Activated T-cell treated with anti-CD3 and anti-CD28 coated beads, Interleukin-2, amount 50 U/mL, for 24 hours (primary cell): ENCODE measurements around the gene F7.
"Not testable (repeated sequence)": the region's sequence is repeated elsewhere in the genome, so short reads cannot be mapped to it uniquely, and the experiment has no call there.

ENCODE experiments used
- DNase-seq: peaks from one replicate; pipeline ENCODE4 v3.0.0-alpha.2; 2020
- H3K27ac Mint-ChIP-seq: 2 replicates; pipeline ENCODE4 v1.8.0; 2020; ENCODE audit warnings: mild to moderate bottlenecking, mixed read lengths
- H3K27me3 Mint-ChIP-seq: 2 replicates; pipeline ENCODE4 v1.8.0; 2020; ENCODE audit warnings: mixed read lengths
- H3K36me3 Mint-ChIP-seq: 2 replicates; pipeline ENCODE4 v1.8.0; 2020; ENCODE audit warnings: low read depth, mixed read lengths
- H3K4me1 Mint-ChIP-seq: 2 replicates; pipeline ENCODE4 v1.8.0; 2020; ENCODE audit warnings: low read depth, mixed read lengths
- H3K4me3 Mint-ChIP-seq: 2 replicates; pipeline ENCODE4 v1.8.0; 2020; ENCODE audit warnings: mild to moderate bottlenecking, moderate library complexity, mixed read lengths
- H3K9me3 Mint-ChIP-seq: 2 replicates; pipeline ENCODE4 v1.8.0; 2020; ENCODE audit warnings: mixed read lengths

Gene F7

DNA sequence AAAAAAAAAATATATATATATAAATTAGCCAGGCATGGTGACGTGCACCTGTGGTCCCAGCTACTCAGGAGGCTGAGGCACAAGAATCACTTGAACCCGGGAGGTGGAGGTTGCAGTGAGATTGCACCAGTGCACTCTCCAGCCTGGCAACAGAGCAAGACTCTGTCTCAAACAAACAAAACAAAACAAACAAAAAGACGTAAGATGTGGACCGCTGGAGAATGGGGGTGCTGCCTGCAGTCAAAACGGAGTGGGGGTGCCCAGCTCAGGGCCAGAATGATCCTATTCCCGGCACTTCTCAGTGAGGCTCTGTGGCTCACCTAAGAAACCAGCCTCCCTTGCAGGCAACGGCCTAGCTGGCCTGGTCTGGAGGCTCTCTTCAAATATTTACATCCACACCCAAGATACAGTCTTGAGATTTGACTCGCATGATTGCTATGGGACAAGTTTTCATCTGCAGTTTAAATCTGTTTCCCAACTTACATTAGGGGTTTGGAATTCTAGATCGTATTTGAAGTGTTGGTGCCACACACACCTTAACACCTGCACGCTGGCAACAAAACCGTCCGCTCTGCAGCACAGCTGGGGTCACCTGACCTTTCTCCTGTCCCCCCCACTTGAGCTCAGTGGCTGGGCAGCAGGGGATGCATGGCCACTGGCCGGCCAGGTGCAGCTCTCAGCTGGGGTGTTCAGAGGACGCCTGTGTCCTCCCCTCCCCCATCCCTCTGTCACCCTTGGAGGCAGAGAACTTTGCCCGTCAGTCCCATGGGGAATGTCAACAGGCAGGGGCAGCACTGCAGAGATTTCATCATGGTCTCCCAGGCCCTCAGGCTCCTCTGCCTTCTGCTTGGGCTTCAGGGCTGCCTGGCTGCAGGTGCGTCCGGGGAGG lies at the start of gene F7:
Gene F7, plus strand, starts transcription at position 760 of the 889 bp plus-strand sequence. Its CDS starts 51 bp downstream, at position 811.
- Mint-ChIP-seq H3K36me3 (no peaks in the 10 kb centered on the region), H3K27me3 (peaks cover 4% of the 10 kb centered on the region), H3K4me3 (no peak within 1 kb of the TSS), H3K9me3 (no peaks in the 10 kb centered on the region), H3K4me1 (no peaks in the 10 kb centered on the region), H3K27ac (no peak within 1 kb of the TSS)
- DNase-seq = no peak

DNA sequence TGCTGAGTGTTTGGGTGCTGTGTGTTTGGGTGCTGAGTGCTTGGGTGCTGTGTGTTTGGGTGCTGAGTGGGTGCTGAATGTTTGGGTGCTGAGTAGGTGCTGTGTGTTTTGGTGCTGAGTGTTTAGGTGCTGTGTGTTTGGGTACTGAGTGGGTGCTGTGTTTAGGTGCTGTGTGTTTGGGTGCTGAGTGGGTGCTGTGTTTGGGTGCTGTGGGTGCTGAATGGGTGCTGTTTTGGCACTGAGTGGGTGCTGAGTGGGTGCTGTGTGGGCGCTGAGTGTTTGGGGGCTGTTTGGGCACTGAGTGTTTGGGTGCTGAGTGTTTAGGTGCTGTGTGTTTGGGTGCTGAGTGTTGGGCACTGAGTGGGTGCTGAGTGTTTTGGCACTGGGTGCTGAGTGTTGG lies 48.5 kb upstream of the F7 start:
- Mint-ChIP-seq H3K36me3 (peaks cover 3% of the 10 kb centered on the region), H3K27ac (no peak overlapping the region), H3K27me3 (no peaks in the 10 kb centered on the region), H3K4me1 (no peaks in the 10 kb centered on the region), H3K9me3 (no peaks in the 10 kb centered on the region), H3K4me3 (no peak overlapping the region)
- DNase-seq = no peak

DNA sequence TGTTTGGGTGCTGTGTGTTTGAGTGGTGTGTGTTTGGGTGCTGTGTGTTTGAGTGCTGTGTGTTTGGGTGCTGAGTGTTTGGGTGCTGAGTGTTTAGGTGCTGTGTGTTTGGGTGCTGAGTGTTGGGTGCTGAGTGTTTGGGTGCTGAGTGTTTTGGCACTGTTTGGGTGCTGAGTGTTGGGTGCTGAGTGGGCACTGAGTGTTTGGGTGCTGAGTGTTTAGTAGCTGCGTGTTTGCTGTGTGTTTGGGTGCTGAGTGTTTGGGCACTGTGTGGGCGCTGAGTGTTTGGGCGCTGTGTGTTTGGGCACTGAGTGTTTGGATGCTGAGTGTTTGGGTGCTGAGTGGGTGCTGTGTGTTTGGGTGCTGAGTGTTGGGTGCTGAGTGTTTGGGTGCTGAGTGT lies 48.0 kb upstream of the F7 start:
- H3K4me3 Mint-ChIP-seq, H3K27ac Mint-ChIP-seq, H3K27me3 Mint-ChIP-seq, H3K36me3 Mint-ChIP-seq, DNase-seq, H3K9me3 Mint-ChIP-seq, H3K4me1 Mint-ChIP-seq: not testable (repeated sequence)

DNA sequence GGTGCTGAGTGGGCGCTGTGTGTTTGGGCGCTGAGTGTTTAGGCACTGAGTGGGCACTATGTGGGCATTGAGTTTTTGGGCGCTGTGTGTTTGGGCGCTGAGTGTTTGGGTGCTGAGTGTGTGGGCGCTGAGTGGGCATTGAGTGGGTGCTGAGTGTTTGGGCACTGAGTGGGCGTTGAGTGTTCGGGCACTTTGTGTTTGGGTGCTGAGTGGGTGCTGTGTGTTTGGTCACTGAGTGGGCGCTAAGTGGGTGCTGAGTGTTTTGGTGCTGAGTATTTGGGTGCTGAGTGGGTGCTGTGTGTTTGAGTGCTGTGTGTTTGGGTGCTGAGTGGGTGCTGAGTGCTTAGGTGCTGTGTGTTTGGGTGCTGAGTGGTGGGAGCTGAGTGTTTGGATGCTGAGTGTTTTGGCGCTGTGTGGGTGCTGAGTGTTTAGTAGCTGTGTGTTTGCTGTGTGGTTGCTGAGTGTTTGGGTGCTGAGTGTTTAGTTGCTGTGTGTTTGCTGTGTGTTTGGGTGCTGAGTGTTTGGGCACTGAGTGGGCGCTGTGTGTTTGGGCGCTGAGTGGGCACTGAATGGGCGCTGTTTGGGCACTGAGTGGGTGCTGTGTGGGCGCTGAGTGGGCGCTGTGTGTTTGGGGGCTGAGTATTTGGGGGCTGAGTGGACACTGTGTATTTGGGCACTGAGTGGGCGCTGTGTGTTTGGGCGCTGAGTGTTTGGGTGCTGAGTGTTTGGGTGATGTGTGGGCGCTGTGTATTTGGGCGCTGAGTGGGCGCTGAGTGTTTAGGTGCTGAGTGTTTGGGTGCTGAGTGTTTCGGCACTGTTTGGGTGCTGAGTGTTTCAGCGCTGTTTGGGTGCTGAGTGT lies 47.2 kb upstream of the F7 start:
- Mint-ChIP-seq H3K4me3 (no peak overlapping the region), H3K27me3 (no peaks in the 10 kb centered on the region), H3K4me1 (no peaks in the 10 kb centered on the region), H3K9me3 (no peaks in the 10 kb centered on the region), H3K27ac (no peak overlapping the region), H3K36me3 (no peaks in the 10 kb centered on the region)
- DNase-seq = no peak

DNA sequence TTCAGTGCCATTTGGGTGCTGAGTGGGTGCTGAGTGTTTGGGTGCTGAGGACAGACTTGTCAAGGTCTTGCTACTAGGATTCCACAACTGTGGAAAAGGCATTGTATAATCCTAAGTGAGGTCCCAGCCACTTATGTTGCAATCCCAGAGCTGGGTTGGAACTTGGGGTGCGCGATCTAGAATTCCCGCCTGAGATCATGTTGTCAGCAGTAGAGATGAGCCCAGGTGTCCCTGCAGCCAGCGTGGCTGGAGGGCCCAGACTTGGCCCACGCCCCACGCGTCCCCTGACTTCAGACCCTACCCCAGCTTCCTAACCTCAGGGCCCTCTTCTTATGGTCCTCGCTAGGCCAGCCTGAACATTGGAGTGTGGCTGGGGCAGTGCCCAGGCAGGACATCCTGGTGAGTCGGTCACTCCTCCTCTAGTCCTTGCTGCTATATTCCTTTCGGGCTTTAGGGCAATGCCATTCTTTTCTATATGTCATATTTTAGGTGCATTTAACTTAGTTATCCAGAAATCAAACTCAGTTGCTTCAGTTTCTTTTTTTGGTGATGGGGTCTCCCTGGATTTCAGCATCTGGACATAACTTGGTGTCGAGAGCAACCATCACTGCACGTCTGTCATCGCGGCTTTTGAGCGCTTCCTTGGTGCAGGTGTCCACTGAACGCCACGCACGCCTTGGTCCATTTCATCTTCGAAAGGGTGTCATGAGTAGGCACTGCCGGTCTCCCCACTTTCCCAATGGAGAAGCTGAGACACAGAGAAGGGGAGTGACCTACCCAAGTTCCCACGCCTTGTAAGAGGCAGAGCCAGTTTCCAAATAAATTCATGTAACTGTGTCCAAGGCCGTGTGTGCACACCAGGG lies 46.4 kb upstream of the F7 start:
- H3K4me1 Mint-ChIP-seq = no peaks in the 10 kb centered on the region
- H3K27ac Mint-ChIP-seq = no peak overlapping the region
- H3K4me3 Mint-ChIP-seq = no peak overlapping the region
- H3K36me3 Mint-ChIP-seq = peaks cover under 1% of the 10 kb centered on the region
- no peaks in the 10 kb centered on the region for H3K27me3 Mint-ChIP-seq
- DNase-seq = no peak
- no peaks in the 10 kb centered on the region for H3K9me3 Mint-ChIP-seq

DNA sequence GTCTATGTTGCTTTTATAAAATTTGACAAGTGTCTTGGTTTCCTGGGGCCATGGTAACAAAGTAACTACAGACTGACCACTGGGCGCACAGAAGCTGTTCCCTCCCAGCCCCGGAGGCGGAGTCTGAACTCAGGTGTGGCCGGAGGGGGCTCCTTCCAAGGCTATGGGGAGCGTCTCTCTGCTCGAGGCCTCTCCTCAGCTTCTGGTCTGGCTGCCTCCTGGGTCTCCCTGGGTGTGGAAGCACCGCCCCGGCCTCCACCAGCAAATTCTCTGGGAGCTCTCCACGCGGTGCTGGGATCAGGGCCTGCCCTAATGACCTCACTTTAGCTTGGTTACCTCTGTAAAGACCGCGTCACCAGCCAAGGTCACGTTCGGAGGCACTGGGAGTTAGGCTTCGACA lies 45.7 kb upstream of the F7 start:
- H3K9me3 Mint-ChIP-seq = no peaks in the 10 kb centered on the region
- H3K4me3 Mint-ChIP-seq = no peak overlapping the region
- peaks cover 4% of the 10 kb centered on the region for H3K36me3 Mint-ChIP-seq
- H3K27me3 Mint-ChIP-seq = no peaks in the 10 kb centered on the region
- H3K27ac Mint-ChIP-seq = no peak overlapping the region
- no peak for DNase-seq
- H3K4me1 Mint-ChIP-seq = no peaks in the 10 kb centered on the region

DNA sequence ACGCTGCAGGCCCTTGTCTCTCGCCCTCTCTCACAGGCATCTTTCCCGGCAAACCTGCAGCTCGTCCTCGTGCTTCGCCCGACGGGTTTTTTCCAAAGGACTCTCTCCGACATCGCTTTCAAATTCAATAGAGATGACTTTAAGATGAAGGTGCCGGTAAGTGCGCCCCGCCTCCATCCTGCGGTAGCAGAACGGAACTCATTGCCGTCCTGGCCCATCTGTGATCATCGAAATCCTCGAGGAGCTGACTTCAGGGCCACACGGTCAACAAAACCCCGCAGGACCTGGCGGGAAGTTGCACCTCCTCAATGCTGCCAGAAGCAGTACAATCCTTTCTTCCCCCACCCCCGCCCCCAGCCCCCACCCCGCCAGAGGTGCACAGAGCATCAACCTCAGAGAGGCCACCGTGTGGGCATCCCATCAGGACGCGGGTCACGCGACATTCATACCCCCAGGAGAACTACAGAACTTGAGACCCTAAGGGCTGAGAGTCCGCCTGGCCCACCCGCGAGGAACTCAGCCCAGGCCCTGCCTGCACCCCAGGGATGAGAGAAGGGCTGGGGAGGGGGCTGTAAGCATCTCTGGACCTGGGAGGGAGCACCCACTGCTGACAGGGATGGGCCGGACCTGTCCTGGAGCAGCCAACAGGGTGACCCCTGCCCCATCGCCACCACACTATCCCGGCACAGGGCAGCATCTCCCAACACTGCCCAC lies 44.9 kb upstream of the F7 start:
- H3K4me1 Mint-ChIP-seq = no peaks in the 10 kb centered on the region
- H3K9me3 Mint-ChIP-seq = no peaks in the 10 kb centered on the region
- DNase-seq = no peak
- H3K27ac Mint-ChIP-seq = no peak overlapping the region
- H3K4me3 Mint-ChIP-seq = no peak overlapping the region
- H3K36me3 Mint-ChIP-seq = peaks cover 4% of the 10 kb centered on the region
- no peaks in the 10 kb centered on the region for H3K27me3 Mint-ChIP-seq

DNA sequence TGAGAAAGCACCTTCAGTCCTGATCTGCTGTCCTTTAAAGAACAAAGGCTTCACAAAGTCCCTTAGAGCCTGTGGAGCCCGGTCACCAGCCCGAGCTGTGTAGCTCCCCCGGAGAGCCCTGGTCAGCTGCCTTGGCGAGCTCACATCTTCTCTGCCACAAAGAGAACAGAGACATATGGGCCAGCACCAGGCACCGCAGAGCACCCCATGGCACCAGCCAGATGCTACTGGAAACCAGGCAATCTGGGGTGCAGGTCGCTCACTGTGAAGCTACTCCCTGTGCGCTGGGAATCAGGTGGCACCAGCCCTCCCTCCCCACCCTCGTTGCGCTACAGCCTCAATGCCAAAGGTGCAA lies 44.3 kb upstream of the F7 start:
- peaks cover 4% of the 10 kb centered on the region for H3K36me3 Mint-ChIP-seq
- H3K9me3 Mint-ChIP-seq = no peaks in the 10 kb centered on the region
- H3K27me3 Mint-ChIP-seq = no peaks in the 10 kb centered on the region
- DNase-seq = no peak
- H3K27ac Mint-ChIP-seq = no peak overlapping the region
- no peak overlapping the region for H3K4me3 Mint-ChIP-seq
- no peaks in the 10 kb centered on the region for H3K4me1 Mint-ChIP-seq

DNA sequence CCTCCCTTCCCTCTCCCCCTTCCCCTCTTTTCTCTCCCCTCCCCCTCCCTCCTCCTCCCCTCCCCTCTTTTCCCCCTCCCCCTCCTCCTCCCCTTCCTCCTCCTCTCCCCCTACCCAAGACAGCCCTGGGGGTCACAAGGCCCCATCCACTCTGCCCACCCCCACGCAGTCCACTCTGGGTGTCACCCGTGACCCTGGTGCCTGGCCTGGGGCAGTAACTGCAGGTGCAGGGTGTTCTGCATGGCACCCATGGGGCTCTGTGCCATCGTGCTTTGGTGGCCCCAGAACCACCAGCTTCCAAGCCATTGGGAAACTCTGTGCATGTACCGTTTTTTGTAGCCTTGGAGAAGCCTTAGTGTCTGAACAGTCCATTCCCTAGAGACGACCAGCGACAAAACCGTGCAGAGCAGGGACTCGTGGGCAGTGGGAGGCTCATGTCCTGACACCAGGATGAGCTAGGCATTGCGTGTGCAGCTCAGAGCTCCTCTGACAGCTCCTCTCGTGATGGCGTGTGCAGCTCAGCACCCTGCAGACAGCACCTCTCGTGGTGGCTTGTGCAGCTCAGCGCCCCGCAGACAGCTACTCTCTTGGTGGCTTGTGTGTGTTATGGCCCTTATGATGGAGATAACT lies 43.7 kb upstream of the F7 start:
- no peak for DNase-seq
- H3K9me3 Mint-ChIP-seq = no peaks in the 10 kb centered on the region
- no peak overlapping the region for H3K4me3 Mint-ChIP-seq
- H3K27ac Mint-ChIP-seq = no peak overlapping the region
- no peaks in the 10 kb centered on the region for H3K27me3 Mint-ChIP-seq
- no peaks in the 10 kb centered on the region for H3K4me1 Mint-ChIP-seq
- H3K36me3 Mint-ChIP-seq = peaks cover 4% of the 10 kb centered on the region

DNA sequence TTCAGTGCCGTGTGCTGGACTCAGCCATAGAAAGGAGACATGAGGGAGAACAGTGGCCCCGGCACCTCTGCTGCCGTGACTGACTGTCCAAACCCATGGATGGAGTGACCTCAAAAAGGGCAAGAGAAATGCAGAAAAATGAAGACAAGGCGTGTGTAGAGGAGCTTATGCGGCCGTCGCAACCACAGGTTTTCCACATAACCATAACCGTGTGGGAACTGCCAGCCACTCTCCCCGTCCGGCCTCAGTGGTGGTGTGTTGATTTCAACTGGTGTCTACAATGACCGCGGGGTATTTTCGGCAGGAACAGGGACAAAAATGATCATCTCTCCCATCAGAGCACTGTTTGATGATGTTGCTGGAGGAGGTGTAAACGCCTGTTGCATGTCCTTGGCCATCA lies 42.9 kb upstream of the F7 start:
- no peak for DNase-seq
- H3K4me3 Mint-ChIP-seq = no peak overlapping the region
- H3K9me3 Mint-ChIP-seq = no peaks in the 10 kb centered on the region
- H3K4me1 Mint-ChIP-seq = no peaks in the 10 kb centered on the region
- no peaks in the 10 kb centered on the region for H3K27me3 Mint-ChIP-seq
- no peak overlapping the region for H3K27ac Mint-ChIP-seq
- H3K36me3 Mint-ChIP-seq = peaks cover 4% of the 10 kb centered on the region

DNA sequence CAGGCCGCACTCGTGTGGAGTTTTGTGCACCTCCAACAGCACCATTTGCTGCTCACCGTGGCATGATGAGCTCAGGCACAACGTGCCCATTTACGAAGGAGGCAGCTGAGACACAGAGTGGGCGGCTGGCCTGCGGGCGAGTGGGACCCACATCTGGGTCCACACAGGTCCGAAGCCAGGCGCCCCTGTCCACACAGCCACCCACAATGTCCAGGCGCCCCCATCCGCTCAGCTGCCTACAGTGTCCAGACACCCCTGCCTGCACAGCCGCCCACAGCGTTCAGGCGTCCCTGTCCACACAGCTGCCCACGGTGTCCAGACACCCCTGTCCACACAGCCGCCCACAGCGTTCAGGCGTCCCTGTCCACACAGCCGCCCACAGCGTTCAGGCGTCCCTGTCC lies 42.5 kb upstream of the F7 start:
- Mint-ChIP-seq H3K27ac (no peak overlapping the region), H3K9me3 (no peaks in the 10 kb centered on the region), H3K27me3 (no peaks in the 10 kb centered on the region), H3K4me1 (no peaks in the 10 kb centered on the region), H3K4me3 (no peak overlapping the region), H3K36me3 (peaks cover 4% of the 10 kb centered on the region)
- DNase-seq = no peak

DNA sequence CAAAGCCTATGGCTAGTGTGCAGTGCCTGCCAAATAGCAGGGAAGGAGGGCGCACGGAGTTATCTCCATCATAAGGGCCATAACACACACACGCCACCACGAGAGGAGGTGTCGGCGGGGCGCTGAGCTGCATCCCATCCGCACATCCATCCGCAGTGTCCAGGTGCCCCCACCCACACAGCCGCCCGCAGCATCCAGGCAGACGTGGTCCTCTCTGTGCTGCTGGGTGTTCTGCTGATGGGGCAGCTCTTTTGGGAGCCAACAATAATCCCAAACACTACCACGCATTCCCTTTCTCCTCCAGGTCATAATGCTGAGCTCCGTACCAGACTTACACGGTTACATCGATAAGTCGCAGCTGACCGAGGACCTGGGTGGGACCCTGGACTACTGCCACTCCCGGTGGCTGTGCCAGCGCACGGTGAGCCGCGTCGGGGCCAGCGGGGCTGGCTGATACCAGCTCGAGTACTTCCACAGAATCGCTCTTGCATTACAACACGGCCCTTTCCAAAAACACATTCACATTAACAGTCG lies 41.5 kb upstream of the F7 start:
- no peak overlapping the region for H3K27ac Mint-ChIP-seq

DNA sequence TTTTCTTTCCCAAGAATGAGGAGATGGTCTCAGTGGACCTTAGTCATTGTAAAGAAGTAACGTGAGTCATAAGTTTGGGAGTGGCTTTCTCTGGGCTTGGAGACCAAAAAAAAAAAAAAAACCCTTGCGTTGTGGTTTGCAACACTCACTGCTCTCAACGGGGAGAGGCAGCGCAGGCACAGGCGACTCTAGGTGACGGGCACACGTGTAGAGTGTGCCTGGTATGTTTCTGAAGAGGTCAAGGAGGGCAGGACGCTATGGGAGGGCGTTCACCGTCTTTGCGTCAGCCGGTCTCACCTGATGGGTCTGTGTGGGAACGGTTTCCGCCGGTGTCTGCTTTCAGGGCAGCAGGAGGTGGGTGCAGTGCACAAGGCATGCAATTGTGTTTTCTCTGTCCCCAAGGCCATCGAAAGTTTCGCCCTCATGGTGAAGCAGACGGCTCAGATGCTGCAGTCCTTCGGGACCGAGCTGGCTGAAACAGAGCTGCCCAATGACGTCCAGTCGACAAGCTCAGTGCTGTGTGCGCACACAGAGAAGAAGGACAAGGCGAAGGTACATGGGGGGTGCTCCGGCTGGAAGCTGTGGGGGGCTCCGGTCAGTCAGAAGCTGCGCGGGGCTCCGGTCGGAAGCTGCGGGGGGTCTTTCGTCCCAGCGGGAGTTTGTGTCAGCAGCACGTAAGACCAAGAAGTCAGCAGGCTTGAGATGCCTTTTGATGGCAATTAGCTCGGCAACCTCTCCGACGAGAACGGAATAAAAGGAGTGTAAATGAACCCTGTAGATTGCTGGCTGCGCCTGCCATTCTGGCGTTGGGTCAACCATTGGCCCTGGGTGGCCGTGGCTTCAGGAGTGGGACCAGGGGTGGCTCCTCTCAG lies 40.8 kb upstream of the F7 start:
- Mint-ChIP-seq H3K9me3 (no peaks in the 10 kb centered on the region), H3K27me3 (no peaks in the 10 kb centered on the region), H3K36me3 (peaks cover 4% of the 10 kb centered on the region), H3K4me3 (no peak overlapping the region), H3K27ac (no peak overlapping the region), H3K4me1 (no peaks in the 10 kb centered on the region)
- DNase-seq = no peak

More for the DNA sequence above, 41.5 kb upstream of the F7 start:
- Mint-ChIP-seq H3K9me3 (no peaks in the 10 kb centered on the region), H3K36me3 (peaks cover 4% of the 10 kb centered on the region), H3K4me3 (no peak overlapping the region), H3K4me1 (no peaks in the 10 kb centered on the region), H3K27me3 (no peaks in the 10 kb centered on the region)
- no peak for DNase-seq
